HG02852 (cell line): Measurements from ENCODE around the gene FAM153A.
"Not testable (repeated sequence)": the region's sequence is repeated elsewhere in the genome, so short reads cannot be mapped to it uniquely, and the experiment has no call there.

Source experiments
- ATAC-seq: cut with Tn5 transposase; IDR thresholded peaks from one replicate; pipeline ENCODE4 v1.9.1; 2021; ENCODE audit warnings: mild to moderate bottlenecking, moderate library complexity; ENCODE audit not compliant: unreplicated experiment

The FAM153A gene

DNA sequence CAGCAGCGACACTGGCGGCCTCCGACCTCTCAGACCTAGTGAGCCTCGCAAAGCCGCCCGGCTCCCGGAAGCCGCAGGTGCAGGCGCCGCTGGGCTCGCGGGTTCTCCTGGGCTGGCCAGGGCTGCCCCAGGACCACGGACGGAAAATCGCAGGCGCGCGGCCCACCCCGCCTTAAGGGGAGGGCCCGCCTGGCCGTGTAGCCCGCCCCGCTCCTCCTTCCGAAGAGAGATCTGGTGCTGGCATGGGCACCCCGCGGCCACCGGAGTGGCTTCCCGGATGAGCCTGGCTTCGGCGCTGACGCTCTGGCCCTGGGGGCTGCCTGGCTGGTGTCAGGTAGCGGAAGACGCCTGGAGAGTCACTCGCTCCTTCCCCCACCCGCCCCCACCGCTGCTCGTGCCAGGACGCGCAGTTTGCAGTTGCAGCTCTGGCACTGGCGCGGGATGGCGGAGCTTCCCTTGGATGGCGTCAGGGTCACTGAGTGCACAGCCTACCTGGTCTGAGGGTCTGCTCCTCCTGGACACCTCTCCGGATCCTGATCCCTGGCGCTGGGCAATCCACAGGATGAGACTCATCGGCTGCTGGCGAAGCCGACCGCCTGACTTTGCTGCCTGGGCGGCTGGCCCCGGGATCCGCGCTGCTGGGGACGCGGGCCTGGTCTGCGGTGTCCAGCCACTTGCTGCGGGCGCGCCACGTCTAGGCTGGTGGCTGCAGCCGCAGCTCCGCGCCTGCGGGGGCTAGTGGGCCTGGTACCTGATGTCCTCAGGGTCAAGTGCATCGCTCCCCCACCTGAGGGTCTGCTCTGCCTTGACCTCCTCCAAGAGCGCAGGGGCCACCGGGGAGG is at the start of gene FAM153A:
Gene FAM153A, minus strand, starts transcription at position 108 of the 842 bp plus-strand sequence.
- ATAC-seq: not testable (repeated sequence)

DNA sequence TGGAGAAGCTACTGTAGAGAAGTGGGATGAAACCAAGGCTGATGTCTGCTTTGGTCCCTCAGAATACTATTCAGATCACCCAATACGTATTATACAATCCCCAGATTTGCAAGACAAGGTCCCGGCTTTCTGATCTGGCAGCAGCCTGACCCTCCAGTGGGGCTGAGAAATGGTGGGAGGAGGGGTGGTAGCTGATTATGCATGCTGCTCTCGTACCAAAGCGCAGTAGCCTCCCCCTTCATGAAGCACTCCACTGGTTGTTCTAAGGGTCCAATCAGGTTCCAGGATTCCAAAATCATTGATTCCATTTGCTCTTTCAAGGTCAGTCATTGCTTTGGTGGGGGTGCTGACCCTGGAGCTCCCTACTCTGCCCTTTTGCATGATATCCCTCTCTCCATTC is 49.6 kb upstream of the FAM153A start:
- not testable (repeated sequence) for ATAC-seq

DNA sequence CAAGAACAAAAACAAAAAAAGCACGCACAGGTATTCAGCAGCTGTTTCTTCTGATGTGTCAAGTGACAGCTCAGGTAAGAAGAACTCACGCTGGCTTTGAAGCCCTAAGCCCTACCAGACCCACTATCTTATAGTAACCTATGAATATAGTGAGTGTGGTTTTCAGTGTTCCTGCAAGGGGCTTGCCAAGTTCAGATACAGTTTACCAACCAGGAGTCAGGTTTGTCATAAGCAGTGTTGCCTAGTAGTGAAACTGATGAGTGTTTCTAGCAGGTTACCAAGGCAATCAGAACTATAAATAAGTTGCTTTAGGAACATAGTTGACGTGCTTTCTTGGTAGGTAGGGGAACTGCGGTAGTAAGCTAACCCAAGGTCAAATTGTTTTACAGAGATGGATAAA is 43.4 kb upstream of the FAM153A start:
- not testable (repeated sequence) for ATAC-seq

DNA sequence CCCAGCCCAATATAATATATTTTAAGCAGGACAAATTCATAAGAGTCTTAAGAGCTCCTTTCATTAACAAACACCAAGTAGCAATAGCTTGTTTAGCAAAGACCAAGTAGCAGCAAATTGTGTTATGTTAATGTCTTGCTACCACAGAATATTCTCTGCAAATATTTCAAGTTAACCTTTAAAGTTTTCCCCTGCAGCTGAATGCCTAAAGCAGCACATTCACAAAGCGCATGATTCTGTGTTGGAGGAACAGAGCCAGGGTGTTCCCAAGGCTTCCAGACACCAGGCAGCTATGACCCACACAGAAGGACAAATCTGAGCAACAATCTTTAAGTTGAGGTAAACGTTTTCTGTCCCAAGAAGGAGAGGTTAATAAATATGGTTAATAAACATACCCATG is 42.1 kb upstream of the FAM153A start:
- not testable (repeated sequence) for ATAC-seq

DNA sequence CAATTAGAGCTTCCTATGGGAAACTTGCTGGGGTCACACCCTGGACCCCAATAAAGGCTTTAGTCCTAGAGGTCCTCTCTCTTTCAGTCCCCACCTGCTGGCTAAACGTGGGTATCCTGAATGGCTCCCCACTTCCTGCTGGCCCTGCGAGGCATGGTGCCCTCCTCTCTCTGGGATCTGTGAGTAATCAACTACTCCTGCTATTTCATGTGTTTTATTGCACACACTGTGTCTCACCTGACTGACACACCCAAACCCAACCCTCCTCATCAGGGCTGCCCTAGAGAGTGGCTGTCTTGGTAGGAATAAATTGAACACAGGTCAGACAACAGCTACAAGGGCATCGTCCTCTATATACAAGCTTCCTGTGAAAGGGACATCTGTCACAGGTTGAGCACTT is 39.8 kb upstream of the FAM153A start:
- ATAC-seq: not testable (repeated sequence)

DNA sequence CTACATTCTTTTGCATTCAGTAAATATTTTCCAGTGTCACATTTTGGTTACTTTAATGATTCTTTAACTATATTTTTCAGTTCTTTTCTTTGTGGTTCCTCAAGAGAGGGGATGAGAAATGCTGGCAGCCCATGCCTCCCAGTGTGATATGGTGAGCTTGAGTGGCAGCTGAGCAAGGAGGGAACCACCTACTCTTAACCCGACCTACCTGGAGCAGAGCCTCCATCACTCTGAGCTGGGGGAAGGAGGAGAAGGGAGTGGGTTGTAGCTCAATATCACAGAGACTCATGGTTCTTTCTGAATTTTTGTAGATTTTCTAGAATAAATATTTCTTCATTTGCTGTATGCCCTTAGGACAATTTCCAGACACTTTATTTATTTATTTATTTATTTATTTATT is 37.0 kb upstream of the FAM153A start:
- not testable (repeated sequence) for ATAC-seq

DNA sequence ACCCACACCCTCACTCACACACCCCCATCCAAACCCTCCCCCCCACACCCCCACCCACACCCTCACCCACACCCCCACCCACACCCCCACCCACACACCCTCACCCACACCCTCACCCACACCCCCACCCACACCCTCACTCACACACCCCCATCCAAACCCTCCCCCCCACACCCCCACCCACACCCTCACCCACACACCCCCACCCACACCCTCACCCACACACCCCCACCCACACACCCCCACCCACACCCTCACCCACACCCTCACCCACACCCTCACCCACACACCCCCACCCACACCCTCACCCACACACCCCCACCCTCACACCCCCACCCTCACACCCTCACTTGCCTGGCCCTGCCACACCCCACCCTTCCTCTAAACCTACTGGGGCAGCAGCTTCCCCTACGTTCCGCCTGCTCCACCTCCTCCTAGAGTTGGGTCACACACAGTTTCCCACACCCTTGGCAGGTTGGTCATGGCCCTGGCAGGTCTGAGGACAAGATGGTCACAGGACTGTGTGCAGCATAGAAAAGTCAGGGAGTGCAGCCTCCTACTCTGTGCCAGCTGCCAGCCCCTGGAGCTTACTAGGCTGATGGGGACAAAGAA is 30.2 kb upstream of the FAM153A start:
- ATAC-seq: not testable (repeated sequence)

DNA sequence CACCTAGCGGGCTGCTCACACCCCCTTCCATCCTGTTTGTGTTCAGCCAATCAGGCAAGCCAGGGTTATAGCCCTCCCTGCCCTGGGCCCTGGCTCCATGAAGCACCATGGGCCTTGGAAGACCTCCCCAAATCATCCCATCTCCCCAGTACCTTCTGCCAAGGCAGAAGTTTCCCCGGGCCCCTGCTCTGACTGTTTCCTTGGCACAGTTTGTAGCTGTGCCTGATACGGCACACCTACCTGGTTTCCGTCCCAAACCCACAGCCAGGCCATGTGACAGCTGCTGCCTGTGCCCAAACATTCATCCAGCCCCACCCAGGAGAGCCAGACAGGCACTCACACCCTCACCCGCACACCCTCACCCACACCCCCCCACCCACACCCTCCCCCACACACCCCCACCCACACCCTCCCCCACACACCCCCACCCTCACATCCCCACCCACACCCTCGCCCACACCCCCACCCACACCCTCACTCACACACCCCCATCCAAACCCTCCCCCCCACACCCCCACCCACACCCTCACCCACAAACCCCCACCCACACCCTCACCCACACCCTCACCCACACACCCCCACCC is 29.6 kb upstream of the FAM153A start:
- not testable (repeated sequence) for ATAC-seq

DNA sequence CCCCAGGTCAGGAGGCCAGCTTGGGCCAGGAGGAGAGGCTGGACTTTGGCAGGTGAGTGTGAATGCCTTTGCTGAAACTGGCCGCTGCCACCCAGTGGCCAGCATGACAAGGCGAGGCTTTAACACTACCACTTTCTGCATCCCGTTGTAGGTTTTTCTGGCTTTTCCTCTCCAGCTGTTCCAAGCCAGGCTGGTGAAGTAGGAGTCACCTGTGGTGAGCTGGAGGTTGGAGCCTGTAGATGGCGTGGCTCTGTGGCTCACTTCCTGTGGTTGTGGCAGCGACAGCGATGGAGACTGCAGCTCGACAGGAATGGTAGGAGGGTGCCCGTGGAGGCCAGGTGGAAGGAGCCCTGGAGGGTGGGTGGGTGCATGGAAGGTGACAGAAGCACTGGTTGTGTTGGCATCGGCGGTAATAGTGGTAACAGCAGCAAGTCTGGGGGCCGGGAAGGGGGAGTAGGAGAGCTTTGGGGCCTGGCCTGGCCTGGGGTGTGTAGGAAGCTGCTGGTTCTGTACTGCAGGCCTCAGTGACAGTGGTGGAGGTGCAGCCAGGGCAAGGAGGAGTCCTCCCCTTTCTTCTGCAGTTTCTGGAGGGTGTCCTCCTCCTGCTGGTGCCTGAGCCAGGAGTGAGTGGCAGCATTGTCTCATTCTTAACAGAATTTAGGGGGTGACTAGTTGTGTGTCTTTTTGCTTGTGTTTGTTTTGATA is 26.7 kb upstream of the FAM153A start:
- not testable (repeated sequence) for ATAC-seq

DNA sequence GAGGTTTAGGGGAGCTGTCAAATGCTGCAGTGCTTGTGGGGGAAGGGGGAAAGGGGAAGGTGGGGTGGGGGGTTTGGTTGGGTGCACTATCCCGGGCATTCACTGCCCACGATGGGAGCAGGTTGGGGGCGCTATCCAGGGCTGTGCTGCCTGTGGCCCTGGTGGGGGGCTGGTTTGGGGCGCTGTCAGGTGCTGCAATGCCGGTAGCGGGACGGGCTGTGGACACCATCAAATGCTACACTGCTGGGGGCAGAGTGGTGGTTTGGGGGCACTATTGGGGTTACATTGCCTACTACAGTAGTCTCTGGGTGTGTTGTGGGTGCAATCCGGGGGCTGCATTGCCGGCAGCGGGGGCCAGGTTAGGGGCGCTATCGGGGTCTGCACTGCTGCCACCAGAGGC is 25.7 kb upstream of the FAM153A start:
- ATAC-seq: not testable (repeated sequence)

DNA sequence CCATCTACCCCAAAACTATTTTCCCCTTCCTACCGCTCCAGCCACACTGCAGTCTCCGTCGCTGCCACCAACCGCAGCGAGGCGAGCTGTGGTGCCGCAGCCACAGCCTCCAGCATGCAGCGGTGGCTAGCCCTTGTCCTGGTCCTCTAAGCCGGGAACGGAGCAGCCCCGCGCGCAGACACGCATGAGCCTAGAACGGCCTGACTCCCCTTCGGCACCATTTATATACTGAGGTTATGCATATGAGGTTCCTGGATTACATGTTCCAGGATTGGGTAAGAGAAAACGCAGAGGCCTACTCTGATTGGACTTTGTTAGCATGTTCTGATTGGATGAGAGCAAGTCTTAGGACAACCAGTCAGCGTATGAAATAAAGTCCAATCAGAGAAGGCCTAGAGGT is 24.6 kb upstream of the FAM153A start:
- ATAC-seq: not testable (repeated sequence)

DNA sequence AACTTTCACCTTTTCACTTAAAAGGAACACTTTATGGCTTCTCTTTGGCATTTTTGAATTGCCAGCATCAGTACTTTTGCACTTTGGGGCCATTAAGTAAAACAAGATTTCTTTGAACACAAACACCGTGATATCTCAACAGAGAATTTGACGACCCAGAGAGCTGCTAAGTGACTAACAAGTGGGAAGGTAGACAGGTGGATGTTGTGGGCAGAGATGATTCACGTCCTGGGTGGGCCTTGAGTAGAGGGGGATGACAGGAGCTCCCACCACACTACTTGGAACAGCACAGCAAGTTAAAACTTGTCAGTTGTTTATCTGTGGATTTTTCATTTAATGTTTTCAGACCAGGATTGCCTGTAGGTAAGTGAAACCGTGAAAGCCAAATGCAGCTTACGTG is 18.7 kb upstream of the FAM153A start:
- not testable (repeated sequence) for ATAC-seq

DNA sequence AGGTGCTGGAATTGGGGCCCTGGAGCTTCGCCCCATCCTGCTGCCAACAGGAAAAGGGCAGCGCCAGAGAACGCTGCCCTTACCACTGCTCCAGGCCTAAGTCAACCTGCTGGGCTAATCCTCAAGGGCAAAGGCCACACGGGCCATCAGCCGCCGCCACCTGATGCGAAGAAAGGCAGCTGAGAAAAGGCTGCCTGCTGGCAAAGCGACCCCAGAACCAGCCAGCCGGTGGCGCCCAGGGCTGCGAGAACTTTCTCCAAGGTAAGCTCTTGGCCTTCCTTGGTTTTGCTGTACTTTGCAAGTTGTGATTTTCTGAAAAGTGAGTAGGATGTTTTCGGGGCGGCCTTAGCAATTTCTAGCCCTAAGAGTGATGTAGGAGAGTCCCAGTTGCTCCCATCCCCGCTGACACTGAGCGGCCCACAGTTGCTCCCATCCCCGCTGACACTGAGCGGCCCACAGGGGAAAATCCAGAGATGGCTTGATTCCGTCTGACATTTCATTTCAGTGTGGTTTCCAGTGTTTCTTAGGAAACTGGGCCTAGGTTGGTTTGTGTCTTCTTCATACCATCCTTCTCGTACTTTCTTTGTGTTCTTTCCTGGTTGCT is 15.6 kb upstream of the FAM153A start:
- ATAC-seq: not testable (repeated sequence)

DNA sequence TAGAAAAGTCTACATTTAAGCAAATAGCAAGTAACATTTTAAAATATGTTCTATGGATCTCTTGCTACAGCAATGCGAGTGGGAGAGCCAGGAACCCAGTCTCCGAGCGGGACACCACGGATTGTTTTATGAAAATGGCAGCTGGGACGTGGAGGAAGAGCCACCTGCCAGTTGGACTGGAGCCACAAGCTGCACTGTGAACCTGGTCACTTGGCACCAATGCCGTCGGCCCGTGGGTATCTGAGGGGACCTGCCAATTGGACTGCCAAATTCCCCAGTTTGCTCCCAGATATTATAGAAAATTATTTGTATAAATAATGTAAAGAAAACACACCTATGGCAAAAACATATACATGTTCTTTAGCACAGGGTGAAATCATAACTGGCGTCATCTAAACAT is 10.6 kb upstream of the FAM153A start:
- ATAC-seq: not testable (repeated sequence)

DNA sequence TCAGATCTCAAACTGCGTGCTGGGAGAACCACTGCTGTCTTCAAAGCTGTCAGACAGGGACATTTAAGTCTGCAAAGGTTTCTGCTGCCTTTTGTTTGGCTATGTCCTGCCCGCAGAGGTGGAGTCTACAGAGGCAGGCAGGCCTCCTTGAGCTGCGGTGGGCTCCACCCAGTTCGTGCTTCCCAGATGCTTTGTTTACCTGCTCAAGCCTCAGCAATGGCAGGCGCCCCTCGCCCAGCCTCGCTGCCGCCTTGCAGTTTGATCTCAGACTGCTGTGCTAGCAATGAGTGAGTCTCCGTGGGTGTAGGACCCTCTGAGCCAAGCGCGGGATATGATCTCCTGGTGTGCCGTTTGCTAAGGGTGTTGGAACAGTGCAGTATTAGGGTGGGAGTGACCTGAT is 8.9 kb upstream of the FAM153A start:
- not testable (repeated sequence) for ATAC-seq

DNA sequence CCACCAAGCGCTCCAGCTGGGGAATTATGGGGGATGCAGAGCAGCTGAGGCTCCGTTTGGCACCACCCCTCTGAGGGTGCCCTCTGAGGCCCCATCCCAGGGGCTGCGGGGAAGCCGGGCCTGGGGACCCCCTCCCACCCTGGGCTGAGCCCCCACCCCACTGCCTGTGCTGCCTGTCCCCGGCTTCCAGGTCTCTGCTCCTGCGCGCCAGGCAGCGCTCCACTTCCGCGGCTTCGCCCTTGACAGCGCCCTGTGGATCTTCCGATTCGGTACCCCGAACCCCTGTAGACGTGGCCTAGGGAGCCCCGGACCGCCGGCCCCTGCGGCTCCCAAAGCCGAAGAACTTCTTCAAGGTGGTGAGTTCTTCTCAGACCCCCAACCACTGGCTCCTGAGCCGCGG is 530 bp downstream of the FAM153A start:
- ATAC-seq: not testable (repeated sequence)

DNA sequence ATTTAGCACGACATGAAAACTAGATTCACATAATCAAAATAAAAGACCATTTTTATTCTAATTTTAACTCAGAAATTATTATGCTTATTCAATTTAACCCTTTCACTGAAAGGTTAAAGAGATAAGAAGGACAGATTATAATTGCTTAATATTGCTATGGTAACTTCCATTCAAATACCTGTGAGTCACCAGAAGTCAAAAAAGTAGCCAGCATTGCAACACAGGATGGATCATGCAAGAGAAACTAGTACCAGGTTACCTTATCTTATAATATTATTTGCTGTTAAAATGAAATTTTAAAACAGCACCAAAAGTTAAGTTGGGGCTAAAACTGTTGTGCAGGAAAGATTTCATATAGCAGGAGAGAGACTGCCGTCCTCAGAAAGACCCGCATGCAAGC is 11.5 kb downstream of the FAM153A start:
- not testable (repeated sequence) for ATAC-seq

DNA sequence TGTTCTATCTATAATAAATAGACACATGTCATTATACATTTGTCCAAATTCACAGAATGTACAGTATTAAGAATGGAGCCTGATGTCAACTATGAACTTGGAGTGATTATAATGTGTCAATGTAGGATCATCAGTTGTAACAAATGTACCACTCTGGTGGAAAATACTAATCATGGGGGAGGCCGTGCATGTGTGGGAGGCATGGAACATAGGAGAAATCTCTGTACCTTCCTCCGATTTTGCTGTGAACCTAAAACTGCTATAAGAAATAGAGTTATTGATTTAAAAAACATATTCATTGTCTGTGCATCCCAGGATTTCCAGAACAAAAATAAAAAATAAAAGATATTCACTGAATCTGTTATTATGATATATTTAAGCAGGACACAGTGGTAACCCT is 12.1 kb downstream of the FAM153A start:
- not testable (repeated sequence) for ATAC-seq

DNA sequence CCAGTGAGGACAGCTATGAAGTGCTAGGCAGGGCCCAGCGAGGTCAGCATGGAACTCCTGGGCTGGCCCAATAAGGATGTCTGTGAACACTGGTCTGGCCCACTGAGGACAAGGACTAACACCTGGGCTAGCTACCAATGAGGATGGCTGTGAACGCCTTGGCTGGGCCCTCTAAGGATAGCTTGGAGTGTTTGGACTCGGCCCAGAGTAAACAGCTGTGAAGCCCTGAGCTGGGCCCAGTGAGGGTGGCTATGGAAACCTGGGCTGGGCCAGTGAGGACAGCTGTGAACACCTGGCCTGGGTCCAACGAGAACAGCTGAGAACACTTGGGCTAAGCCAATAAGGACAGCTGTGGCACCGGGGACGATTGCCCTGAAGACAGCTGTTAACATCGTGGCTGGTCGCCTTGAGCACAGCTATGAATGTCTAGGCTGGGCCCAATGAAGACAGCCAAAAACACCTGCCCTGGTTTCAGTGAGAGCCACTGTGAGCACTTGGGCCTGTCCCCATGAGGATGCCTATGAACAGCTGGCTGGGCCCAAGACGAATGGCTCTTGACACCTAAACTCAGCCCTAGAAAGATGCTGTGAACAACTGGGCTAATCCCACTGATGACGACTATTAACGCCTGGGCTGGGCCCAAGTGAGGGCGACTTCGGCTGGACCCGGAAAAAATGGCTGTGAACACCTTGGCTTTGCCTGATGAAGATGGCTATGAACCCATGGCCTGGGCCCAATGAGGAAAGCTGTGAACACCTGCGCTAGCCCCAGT is 18.8 kb downstream of the FAM153A start:
- not testable (repeated sequence) for ATAC-seq

DNA sequence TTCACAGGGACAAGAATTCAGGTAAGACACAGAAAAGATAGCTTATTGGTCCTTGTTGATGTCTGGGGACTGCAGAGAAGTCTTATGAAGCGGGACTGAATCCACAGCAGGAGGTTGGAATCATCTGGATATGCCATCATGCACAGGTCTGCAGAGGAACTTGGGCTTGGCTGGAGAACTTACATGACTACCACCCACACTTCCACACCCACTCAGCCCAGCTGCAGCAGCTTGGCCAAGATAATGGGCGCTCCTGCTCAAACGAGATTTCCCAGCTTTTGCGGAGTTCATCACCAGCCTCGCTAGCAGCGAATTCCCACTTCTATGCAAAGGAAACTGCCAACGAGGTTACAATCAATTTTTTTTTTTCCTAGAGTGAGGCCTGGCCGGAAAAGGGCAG is 21.7 kb downstream of the FAM153A start:
- ATAC-seq: not testable (repeated sequence)
